ENCODE measurements around the gene ERG28.

The ERG28 gene

GRCh38 chr14:75667099-75667765 lies 6.6 kb upstream of the ERG28 start:
- in situ Hi-C loops (cut with HindIII; ENCODE audit: low pct_ligation_motif_present, low pct_unique_long_range_greater_than_20kb, low sequenced_read_pairs): no loop called here
- no peak for DNase-seq

DNA sequence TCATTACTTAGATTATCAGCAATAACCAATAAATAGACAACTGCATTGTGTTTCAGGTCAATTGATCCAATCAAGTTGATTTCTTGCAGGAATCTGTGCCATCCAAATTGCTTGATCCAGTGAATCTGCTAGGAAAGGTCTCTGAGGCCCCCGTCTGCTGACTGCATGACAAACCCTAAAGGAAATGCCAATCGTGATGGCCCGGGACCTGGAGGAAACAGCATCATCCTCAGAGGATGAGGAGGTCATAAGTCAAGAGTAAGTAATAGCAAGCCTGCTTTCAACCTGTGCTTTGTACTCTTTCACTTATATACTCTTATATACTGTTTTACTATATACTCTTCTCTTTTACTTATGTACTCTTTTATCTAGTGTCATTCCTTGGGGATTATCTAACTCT lies 2.3 kb upstream of the ERG28 start:
- in situ Hi-C loops (cut with HindIII; ENCODE audit: low pct_ligation_motif_present, low pct_unique_long_range_greater_than_20kb, low sequenced_read_pairs): no loop called here
- DNase-seq: no peak

- in situ Hi-C loops (cut with HindIII; ENCODE audit: low pct_ligation_motif_present, low pct_unique_long_range_greater_than_20kb, low sequenced_read_pairs): no loop called here
- no peak for DNase-seq
Observed at GRCh38 chr14:75661499-75661814, 781 bp upstream of the ERG28 start.

- DNase-seq: no peak
- in situ Hi-C loops (cut with HindIII; ENCODE audit: low pct_ligation_motif_present, low pct_unique_long_range_greater_than_20kb, low sequenced_read_pairs): no loop called here
Observed at GRCh38 chr14:75660238-75660629, 442 bp downstream of the ERG28 start.

DNA sequence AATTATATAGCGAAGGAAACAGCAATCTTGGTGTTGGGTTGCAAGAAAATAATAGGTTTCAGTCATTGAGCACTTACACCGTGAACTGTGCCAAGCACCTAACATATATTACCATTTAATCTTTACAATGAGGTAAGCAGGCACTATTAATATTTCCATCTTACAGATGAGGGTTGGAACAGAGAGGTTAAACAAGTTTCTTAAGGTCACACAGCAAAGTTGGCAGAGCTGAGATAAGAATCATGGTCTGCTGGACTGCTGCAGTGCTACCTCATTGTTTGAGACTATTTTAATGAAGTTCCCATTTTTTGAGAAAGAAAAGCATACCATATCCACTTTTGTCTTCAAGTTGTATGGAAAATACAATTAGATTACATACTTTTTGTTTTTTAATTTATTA lies 1.7 kb downstream of the ERG28 start:
- no peak for DNase-seq
- in situ Hi-C loops (cut with HindIII; ENCODE audit: low pct_ligation_motif_present, low pct_unique_long_range_greater_than_20kb, low sequenced_read_pairs): no loop called here

DNA sequence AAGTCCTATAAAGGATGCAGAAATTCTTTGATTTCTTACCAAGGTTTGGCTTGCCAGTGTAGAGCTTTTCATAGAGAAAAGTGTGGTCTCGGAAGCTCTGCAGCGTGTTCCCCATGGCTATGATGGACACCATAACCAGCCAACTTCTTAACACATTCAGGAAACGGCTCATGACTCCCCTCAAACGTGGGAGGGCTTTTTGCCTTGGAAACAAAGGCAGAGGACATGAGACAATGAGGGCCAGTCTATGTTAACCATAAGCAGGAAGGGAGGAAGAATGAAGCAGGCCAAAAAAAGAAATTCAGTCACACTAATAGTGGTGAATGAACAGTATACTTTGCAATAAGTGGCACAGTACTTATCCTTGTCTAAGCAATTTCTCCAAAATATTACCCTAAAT lies 3.3 kb downstream of the ERG28 start:
- in situ Hi-C loops (cut with HindIII; ENCODE audit: low pct_ligation_motif_present, low pct_unique_long_range_greater_than_20kb, low sequenced_read_pairs): no loop called here
- DNase-seq: no peak

GRCh38 chr14:75655235-75655634 lies 5.4 kb downstream of the ERG28 start:
- DNase-seq: no peak
- in situ Hi-C loops (cut with HindIII; ENCODE audit: low pct_ligation_motif_present, low pct_unique_long_range_greater_than_20kb, low sequenced_read_pairs): no loop called here

DNA sequence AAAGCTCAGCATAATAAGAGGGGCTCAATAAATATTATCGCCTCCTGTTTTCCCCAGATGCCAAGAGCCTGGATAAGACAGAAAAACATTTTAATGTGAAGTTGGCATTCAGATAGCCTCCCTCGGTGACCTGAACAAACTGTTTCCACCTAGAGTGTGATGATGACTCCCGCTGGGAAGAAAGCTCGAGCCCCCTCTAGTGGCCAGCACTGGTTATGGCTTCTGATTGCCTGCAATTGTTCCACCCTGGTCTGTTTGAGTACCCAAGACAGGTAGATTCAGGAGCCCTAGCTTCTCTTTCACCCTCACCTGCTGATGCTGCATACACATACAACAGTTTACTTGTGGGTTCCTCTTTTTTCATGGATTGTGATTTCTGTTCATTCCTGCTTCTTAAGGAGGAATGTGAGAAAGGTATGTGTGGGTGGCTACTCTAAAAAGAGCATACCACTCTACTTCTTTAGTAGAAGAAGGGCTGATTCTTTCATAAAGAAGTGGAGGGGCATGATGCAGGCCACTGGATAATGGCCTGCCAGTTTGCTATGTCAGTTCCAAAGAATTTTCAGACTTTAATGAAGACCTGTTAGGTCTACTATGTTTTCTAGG lies 6.4 kb downstream of the ERG28 start:
- in situ Hi-C loops (cut with HindIII; ENCODE audit: low pct_ligation_motif_present, low pct_unique_long_range_greater_than_20kb, low sequenced_read_pairs): no loop called here
- peak; percentile 61 for DNase-seq

DNA sequence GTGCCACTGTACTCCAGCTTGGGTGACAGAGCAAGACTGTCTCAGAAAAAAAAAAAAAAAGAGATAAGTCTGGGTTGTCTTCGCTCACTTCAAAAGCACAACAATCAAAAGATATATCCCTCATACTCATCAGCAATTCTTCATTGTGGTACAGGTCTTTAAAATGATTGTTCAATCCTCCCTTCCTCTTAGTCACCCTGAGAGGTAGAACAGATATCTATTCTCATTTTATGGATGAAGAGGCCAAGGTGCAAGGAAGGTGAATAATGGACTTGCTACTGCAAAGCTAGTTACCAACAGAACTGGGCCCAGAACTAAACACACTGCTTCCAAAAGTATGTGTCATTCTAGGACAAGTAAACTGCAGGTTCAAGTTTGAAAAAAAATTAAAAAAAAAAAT lies 7.1 kb downstream of the ERG28 start:
- in situ Hi-C loops (cut with HindIII; ENCODE audit: low pct_ligation_motif_present, low pct_unique_long_range_greater_than_20kb, low sequenced_read_pairs): no loop called here
- DNase-seq: no peak

GRCh38 chr14:75650253-75651058 lies 10.2 kb downstream of the ERG28 start:
- no peak for DNase-seq
- in situ Hi-C loops (cut with HindIII; ENCODE audit: low pct_ligation_motif_present, low pct_unique_long_range_greater_than_20kb, low sequenced_read_pairs): no loop called here

DNA sequence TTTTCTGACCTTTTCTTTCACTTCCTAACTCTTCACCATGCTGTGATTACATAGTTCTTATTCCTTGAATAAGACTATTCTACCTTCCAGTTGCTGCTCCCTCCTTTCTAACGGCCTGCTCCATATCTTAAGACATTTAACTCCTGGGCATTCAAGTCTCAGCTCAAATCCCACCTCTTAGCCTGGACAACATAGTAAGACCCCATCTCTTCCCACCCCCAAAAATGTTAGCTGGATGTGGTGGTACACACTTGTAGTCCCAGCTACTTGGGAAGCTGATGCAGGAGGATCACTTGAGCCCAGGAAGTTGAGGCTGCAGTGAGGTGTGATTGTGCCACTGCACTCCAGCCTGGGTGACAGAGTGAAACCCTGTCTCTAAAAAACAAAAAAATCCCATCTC lies 10.9 kb downstream of the ERG28 start:
- in situ Hi-C loops (cut with HindIII; ENCODE audit: low pct_ligation_motif_present, low pct_unique_long_range_greater_than_20kb, low sequenced_read_pairs): no loop called here
- DNase-seq: no peak

GRCh38 chr14:75649337-75649736 lies 11.3 kb downstream of the ERG28 start:
- no peak for DNase-seq
- in situ Hi-C loops (cut with HindIII; ENCODE audit: low pct_ligation_motif_present, low pct_unique_long_range_greater_than_20kb, low sequenced_read_pairs): no loop called here

DNA sequence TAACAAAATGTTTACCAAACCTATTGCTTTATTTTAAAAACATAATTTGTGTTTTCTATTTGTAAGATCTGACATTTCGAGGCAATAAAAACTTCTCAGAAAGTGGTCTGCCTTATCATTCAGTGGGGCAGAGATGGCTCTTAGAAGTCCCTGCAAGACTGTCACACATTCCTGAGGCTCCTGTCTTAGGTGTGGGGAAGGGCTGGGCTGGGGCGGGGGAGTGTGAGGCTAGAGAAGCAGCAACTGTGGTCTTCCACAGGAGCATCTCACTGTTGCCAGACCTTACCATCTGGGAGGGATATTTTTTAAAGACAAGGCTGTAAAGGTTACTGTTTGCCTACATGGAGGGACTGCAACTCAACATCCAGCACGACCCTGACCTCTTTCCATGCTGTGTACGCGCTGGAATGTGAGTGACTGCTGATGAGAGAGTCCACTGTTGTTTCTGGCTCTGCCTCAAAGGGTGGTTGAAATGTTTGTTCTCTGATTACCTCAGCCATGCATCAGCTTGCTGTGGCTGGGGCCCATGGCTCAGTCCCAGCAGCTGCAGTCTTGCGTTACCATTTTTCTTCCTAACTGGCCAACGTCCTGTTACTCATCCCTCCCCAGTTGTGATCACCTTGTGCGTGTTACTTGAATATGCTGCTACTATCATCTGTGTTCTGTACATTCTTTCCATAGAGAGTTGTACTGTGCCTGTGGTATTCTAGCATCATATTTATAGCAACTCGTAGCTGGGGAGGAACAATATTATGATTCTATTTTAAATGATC lies 12.4 kb downstream of the ERG28 start:
- in situ Hi-C loops (cut with HindIII; ENCODE audit: low pct_ligation_motif_present, low pct_unique_long_range_greater_than_20kb, low sequenced_read_pairs): no loop called here
- peak; percentile 93 for DNase-seq

GRCh38 chr14:75647640-75648039 lies 13.0 kb downstream of the ERG28 start:
- in situ Hi-C loops (cut with HindIII; ENCODE audit: low pct_ligation_motif_present, low pct_unique_long_range_greater_than_20kb, low sequenced_read_pairs): no loop called here

DNA sequence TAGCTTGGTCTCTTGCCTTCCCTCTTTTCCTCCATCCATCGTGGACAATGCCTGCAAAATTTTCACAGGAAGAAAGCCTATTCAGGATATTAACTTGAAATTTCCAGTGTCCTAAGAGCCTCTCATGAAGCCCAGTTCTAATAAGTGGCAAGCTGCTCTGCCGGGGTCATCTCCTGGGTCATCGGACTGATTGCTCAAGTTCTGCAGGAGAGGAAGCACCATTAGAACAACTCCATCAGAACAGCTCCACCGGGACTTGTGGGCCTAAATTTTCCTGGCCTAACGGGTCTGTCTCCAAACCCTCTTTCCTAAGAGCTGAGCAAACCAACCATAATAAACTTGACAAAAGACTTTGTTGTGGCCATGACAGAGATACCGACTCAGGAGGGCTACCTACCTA lies 13.9 kb downstream of the ERG28 start:
- in situ Hi-C loops (cut with HindIII; ENCODE audit: low pct_ligation_motif_present, low pct_unique_long_range_greater_than_20kb, low sequenced_read_pairs): no loop called here
- DNase-seq: no peak

More at GRCh38 chr14:75647640-75648039, 13.0 kb downstream of the ERG28 start:
- peak; percentile 8 for DNase-seq

GRCh38 chr14:75645056-75645455 lies 15.6 kb downstream of the ERG28 start:
- no peak for DNase-seq
- in situ Hi-C loops (cut with HindIII; ENCODE audit: low pct_ligation_motif_present, low pct_unique_long_range_greater_than_20kb, low sequenced_read_pairs): no loop called here

- in situ Hi-C loops (cut with HindIII; ENCODE audit: low pct_ligation_motif_present, low pct_unique_long_range_greater_than_20kb, low sequenced_read_pairs): no loop called here
- DNase-seq: no peak
Observed at GRCh38 chr14:75643985-75644384, 16.7 kb downstream of the ERG28 start.

GRCh38 chr14:75640876-75641275 lies 19.8 kb downstream of the ERG28 start:
- DNase-seq: no peak
- in situ Hi-C loops (cut with HindIII; ENCODE audit: low pct_ligation_motif_present, low pct_unique_long_range_greater_than_20kb, low sequenced_read_pairs): no loop called here

- DNase-seq: no peak
- in situ Hi-C loops (cut with HindIII; ENCODE audit: low pct_ligation_motif_present, low pct_unique_long_range_greater_than_20kb, low sequenced_read_pairs): no loop called here
Observed at GRCh38 chr14:75636100-75636692, 24.5 kb downstream of the ERG28 start.
